KMS-11 (cell line): ENCODE measurements around the gene PMIS2.

Source experiments
- H2AFZ ChIP-seq: fragments of 200-600 bp; sonication (generic); 2 replicates; pipeline ENCODE4 v1.6.1; 2016; ENCODE audit warnings: antibody characterized with exemption, mixed run types, low read depth
- H3K27ac ChIP-seq: fragments of 200-600 bp; sonication (generic); 2 replicates; pipeline ENCODE4 v1.6.1; 2016; ENCODE audit warnings: mild to moderate bottlenecking, mixed run types
- H3K27me3 ChIP-seq: fragments of 200-600 bp; sonication (generic); 2 replicates; pipeline ENCODE4 v1.6.1; 2017; ENCODE audit warnings: mild to moderate bottlenecking, low read depth, mixed run types, moderate library complexity; ENCODE audit not compliant: insufficient read depth
- H3K36me3 ChIP-seq: fragments of 200-600 bp; sonication (generic); 2 replicates; pipeline ENCODE4 v1.6.1; 2017; ENCODE audit warnings: mild to moderate bottlenecking, mixed run types; ENCODE audit not compliant: insufficient read depth
- H3K4me1 ChIP-seq: fragments of 200-600 bp; sonication (generic); 2 replicates; pipeline ENCODE4 v1.6.1; 2016; ENCODE audit warnings: mild to moderate bottlenecking, low read depth, mixed run types; ENCODE audit not compliant: poor library complexity, severe bottlenecking
- H3K4me2 ChIP-seq: fragments of 200-600 bp; sonication (generic); 2 replicates; pipeline ENCODE4 v1.7.0; 2016; ENCODE audit warnings: mild to moderate bottlenecking, mixed run types
- H3K4me3 ChIP-seq: fragments of 200-600 bp; sonication (generic); IDR thresholded peaks from 2 replicates; pipeline ENCODE4 v1.6.1; 2017; ENCODE audit warnings: low read depth, low read length, mixed read lengths; ENCODE audit not compliant: insufficient read depth
- H3K79me2 ChIP-seq: fragments of 200-600 bp; sonication (generic); 2 replicates; pipeline ENCODE4 v1.6.1; 2016; ENCODE audit warnings: low read depth, mixed run types; ENCODE audit not compliant: insufficient read depth
- H3K9ac ChIP-seq: fragments of 200-600 bp; sonication (generic); 2 replicates; pipeline ENCODE4 v1.6.1; 2016; ENCODE audit warnings: mild to moderate bottlenecking, mixed run types
- H4K20me1 ChIP-seq: fragments of 200-600 bp; sonication (generic); 2 replicates; pipeline ENCODE4 v1.6.1; 2016; ENCODE audit warnings: mild to moderate bottlenecking, mixed run types; ENCODE audit not compliant: insufficient read depth
- CTCF ChIP-seq: fragments of 200-600 bp; sonication (generic); conservative IDR thresholded peaks from 2 replicates; pipeline ENCODE4 v1.6.1; 2017; ENCODE audit warnings: low read depth, mild to moderate bottlenecking, antibody characterized with exemption, low read length, moderate library complexity, mixed read lengths

Gene PMIS2

GRCh38 chr19:35545855-35546381 lies 40.1 kb upstream of the PMIS2 start:
- peak overlapping the region; percentile 55 for H3K4me3 ChIP-seq
- peak overlapping the region; percentile 91 for H3K4me2 ChIP-seq
- H3K9ac ChIP-seq, result peak overlapping the region; percentile 94
- no peak for TF ChIP-seq CTCF
- peak overlapping the region; percentile 61 for H3K27ac ChIP-seq
- H3K36me3 ChIP-seq, result no peaks in the 10 kb centered on the region
- H2AFZ ChIP-seq, result peak overlapping the region; percentile 95
- no peaks in the 10 kb centered on the region for H4K20me1 ChIP-seq
- H3K27me3 ChIP-seq, result no peaks in the 10 kb centered on the region
- H3K4me1 ChIP-seq, result peaks cover 14% of the 10 kb centered on the region
- no peaks in the 10 kb centered on the region for H3K79me2 ChIP-seq

GRCh38 chr19:35546532-35546931 lies 39.4 kb upstream of the PMIS2 start:
- TF ChIP-seq CTCF, result no peak
- Histone ChIP-seq H3K36me3 (no peaks in the 10 kb centered on the region), H3K79me2 (no peaks in the 10 kb centered on the region), H3K4me2 (peak overlapping the region; percentile 91), H4K20me1 (no peaks in the 10 kb centered on the region), H2AFZ (no peak overlapping the region), H3K4me1 (peaks cover 14% of the 10 kb centered on the region), H3K4me3 (no peak overlapping the region), H3K27ac (peak overlapping the region; percentile 61; the same call in 1 of the 2 replicates), H3K9ac (peak overlapping the region; percentile 94; the same call in 1 of the 2 replicates), H3K27me3 (no peaks in the 10 kb centered on the region)

- Histone ChIP-seq H3K27ac (no peak overlapping the region), H3K4me2 (no peak overlapping the region), H3K9ac (no peak overlapping the region), H3K36me3 (no peaks in the 10 kb centered on the region), H3K79me2 (no peaks in the 10 kb centered on the region), H3K27me3 (peaks cover 10% of the 10 kb centered on the region; the same call in 1 of the 2 replicates), H2AFZ (no peak overlapping the region), H3K4me3 (no peak overlapping the region), H4K20me1 (no peaks in the 10 kb centered on the region), H3K4me1 (peaks cover 13% of the 10 kb centered on the region)
- peak; percentile 91 for TF ChIP-seq CTCF
Observed at GRCh38 chr19:35549174-35549788, 36.7 kb upstream of the PMIS2 start.

GRCh38 chr19:35549879-35550523 lies 36.0 kb upstream of the PMIS2 start:
- Histone ChIP-seq H3K27me3 (peaks cover 14% of the 10 kb centered on the region; the same call in 1 of the 2 replicates), H3K4me3 (no peak overlapping the region), H3K79me2 (no peaks in the 10 kb centered on the region), H4K20me1 (no peaks in the 10 kb centered on the region), H3K4me2 (no peak overlapping the region), H3K27ac (no peak overlapping the region), H3K36me3 (no peaks in the 10 kb centered on the region), H2AFZ (no peak overlapping the region), H3K4me1 (peaks cover 9% of the 10 kb centered on the region), H3K9ac (no peak overlapping the region)
- TF ChIP-seq CTCF, result no peak
